ENCODE data around the gene LSM2.
"Not testable (repeated sequence)": the region's sequence is repeated elsewhere in the genome, so short reads cannot be mapped to it uniquely, and the experiment has no call there.

Gene LSM2

DNA sequence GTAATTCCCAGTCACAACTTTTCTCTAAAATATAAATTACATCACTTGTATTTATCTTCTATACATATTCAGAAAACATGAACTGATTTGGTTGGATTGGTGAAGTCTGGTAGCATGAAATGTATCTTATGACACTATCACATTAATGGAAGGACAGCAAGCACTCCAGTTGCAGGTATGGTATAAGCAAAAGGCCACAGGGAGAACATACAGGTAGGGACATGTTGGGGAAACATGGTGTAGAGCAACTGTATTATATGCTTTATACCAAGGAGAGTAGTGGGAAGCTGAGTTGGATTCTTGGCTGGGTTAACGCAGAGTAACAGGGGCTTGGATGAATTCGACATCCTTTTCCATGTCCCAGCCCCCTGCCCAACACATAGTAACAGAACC is 9.8 kb downstream of the LSM2 start:
- no peak for DNase-seq

- DNase-seq: peak; percentile 88
Measured at GRCh38 chr6:31795616-31796298, 11.0 kb downstream of the LSM2 start, which contains the start of gene VARS1. TSS of gene VARS1 (minus strand) at chr6:31795752. CDS start at chr6:31795217, 535 bp downstream.

GRCh38 chr6:31794866-31795615 is 11.7 kb downstream of the LSM2 start:
- no peak for DNase-seq

GRCh38 chr6:31794294-31794865 is 12.4 kb downstream of the LSM2 start:
- no peak for DNase-seq

- DNase-seq: not testable (repeated sequence)
Measured at GRCh38 chr6:31793927-31794245, 12.9 kb downstream of the LSM2 start.

DNA sequence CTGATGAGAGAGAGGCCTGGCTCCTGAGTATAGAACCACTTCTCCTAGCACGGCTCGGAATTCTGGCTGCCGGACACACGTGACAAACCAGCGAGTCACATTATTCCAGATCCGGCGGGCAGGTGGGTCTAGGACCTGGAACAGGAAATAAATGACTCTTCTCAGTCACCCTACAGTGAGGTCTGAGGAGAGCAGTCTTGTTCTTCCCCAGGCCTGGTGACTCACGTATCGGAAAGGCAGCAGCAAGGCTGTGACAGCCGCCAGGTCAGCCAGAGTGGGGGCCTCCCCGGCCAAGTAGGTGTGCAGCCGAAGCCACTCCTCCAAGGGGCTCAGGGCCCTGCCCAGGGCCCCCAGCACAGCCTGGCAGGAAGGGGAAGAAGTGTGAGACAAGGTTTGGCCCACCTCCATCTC is 14.0 kb downstream of the LSM2 start:
- no peak for DNase-seq

DNA sequence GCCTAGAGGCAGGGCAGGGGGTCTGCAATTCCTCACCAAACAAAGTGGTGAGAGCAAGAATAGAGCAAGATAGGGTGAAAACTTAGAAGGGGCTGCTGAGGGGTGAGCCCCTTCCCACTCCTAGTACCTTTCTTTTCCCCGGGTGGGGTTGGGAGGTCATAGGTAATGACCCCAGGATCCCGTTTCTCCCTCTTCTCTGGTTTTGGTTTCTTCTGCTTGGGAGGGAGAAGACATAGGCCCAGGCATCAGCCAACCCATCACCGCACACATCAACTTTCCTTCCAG is 14.7 kb downstream of the LSM2 start:
- no peak for DNase-seq

- DNase-seq: no peak
Measured at GRCh38 chr6:31791324-31792089, 15.3 kb downstream of the LSM2 start.

DNA sequence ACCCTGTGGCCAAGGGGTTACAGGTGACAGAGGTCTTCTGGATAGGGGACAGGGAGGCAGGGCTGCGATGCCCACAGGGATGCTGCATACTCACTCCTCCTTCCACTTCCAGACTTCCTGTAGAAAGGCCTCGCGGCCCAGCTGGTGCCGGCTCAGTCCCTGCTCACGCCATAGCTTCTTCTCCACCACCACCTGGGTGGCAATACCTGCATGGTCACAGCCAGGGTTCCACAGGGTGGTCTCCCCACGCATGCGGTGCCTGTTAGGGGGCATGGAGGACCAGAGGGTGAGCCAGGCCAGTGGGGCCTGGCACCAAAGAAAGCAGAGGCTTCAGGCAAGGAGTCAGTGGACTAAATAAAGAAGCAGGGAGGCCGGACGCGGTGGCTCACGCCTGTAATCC is 21.3 kb downstream of the LSM2 start:
- DNase-seq: no peak

- no peak for DNase-seq
Measured at GRCh38 chr6:31784098-31784925, 22.5 kb downstream of the LSM2 start.

DNA sequence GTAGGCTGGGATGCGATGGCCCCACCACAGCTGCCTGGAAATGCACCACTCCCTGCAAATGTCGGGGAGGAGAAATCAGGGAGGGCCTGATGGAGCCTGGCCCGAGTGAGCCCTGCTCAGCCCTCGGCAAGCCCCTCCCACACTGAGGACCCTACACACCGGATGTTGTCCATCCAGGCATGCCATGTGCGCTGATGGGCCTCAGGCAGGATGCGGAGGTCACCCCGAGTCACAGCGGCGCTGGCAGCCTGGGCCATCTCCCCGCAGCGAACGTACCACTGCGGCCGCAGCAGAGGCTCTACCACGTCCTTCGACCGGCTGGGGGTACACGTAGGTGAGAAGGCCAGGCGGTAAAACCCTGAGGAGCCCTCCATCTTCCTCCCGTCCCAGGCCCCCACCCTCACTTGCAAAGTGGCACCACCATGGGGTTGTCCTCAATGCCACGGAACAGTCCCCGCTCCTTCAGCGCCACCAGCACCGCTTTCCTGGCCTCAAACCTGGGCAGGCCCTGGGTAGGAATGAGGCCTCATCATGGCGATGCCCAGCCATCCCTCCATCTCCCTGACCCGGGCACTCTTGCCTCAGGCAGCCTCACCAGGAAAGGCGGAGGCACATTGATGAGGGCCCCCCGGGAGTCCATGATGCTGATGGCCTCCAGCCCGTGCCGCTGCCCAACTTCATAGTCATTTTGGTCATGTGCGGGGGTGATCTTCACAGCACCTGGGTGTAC is 24.5 kb downstream of the LSM2 start:
- no peak for DNase-seq

DNA sequence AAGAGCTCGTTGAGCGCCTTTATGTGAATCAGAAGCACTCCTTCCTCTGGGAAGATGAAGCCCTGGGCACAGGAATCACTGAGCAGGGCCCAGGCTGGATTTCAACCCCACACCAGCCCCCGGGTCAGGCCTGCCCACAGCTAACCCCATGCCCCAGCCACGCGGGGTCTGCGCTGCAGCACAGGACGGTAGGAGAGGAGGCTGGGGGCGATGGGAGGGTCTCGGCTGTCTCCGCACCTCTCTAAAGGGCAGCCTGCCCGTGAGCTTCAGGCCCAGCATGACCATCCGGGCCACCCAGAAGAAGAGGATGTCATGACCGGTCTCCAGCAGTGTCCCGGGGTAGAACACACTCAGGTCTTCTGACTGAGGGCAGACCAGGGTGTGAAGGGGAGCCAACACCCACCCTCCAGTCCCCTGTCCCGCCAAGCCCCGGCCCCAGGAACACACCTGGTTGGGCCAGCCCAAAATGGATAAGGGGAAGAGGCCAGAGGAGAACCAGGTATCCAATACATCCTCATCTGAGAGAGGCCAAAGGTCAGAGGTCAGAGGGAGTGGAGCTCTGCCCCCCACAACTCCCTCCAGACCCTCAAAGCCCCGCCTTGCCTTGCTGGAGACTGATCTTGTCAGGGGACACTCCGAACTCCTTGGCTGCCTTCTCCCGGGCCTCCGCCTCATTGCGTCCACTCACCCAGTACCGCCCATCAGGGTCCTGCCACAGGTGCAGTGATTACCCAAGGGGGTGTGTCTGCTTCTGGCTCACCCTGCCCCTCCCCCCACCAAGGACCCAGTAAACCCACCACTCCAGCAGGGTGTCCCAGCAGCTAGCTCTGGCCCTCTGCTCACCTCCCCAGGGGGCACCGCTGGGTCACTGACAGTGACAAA is 25.3 kb downstream of the LSM2 start:
- DNase-seq: no peak

DNA sequence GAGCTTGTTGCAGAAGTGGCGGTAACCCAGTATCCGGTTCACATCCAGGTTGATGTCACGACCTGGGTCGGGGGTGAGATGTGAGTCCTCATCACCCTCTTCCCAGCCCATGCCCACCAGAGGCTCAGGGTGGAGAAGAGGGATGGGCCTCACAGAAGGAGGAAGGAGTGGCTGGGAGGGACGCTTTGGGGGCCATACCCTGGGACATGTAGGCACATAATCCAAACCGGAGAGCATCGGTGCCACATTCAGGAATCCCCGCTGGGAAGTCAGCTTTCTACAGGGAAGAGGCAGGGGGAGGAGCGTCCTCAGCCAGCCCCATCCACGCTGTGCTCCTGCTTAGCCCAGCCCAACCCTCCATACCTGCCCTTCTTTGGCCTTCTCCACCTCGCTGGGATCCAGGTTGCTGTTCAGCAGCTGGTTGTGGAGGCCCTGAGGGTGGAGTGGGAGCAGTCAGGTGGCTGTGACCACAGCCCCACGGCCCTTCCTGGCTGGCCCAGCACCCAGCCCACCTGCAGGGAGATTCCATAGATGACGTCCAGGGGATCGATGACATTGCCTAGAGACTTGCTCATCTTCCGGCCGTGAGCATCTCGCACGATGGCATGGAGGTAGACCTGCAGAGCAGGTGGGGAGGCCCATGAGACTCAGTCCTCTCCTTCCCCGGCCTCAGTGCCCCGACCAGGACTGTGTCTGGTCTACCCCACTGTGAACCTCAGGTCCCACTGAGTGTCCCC is 26.1 kb downstream of the LSM2 start:
- DNase-seq: no peak

GRCh38 chr6:31779908-31780307 is 26.9 kb downstream of the LSM2 start:
- no peak for DNase-seq

DNA sequence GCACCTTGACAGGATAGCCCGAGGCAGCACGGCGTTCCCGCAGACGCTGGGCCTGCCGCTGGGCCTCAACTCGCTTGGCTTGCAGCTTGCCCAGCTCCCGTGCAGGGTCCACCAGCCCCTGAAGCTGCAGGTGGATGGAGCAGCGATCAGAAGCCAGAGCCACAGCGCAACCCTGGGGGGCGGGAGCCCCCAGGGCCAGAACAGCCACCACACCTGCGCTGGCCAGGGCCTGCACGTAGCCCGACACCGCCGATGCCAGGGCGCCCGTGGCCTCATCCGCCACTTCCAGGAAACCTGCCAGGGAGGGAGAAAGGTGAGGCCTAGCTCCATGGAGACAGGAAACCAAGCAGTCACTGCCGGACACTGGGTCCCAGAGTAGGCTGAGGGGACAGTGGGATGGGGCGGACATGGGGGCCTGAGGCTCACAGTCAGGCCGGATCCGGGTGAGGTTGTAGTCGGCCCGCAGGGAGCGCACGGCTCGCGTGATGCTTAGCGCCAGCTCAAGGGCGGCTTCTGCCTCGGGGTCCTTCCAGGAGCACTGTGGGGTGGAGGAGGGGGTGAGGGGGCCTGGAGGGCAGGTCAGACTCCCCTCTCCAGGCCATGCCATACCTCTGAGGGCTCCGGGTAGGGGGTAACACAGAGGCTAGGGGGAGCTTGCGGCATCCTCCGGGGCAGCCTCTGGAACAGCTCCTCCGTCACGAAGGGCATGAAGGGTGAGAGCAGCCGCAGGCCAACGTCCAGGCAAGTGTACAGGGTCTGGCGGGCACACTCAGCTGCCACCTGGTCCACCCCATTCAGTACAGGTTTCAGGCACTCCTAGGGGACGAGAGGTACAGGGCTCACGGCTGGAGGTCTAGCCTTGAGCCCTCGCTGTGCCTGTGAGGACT is 27.5 kb downstream of the LSM2 start:
- no peak for DNase-seq

- DNase-seq: no peak
Measured at GRCh38 chr6:31778193-31778592, 28.6 kb downstream of the LSM2 start.

DNA sequence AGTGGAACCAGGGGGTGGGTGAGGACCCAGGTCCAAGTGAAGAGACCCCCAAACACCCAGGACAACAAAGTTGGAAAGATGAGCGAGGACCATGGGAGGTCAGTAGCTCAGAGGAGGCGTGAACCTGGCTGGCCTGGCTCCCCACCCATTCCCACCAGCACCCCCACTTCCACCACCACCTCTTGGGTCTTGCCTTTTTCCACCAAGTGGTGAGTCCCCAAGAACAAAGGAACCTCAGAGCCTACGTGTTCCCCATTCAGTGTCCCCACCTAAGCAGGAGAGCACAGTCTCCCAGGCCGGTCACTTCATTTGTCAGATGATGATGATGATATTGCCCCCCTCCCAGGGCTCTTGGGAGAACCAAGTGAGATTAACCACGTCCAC is 29.1 kb downstream of the LSM2 start:
- DNase-seq: no peak

- peak; percentile 67 for DNase-seq
Measured at GRCh38 chr6:31776989-31777666, 29.6 kb downstream of the LSM2 start, which contains the start of gene VWA7. TSS of gene VWA7 (minus strand) at chr6:31777328. CDS start at chr6:31776779, 549 bp downstream.

Data from NCI-H774 (cell line).